H9 (cell line): ENCODE data around the gene CAMK2B. TPM values are rescaled to one million over a fixed set of nuclear protein-coding genes. Genes with fewer than 3 reads are reported as not detected.

Experiments used
- DNase-seq: peaks from one replicate; pipeline ENCODE4 v3.0.0-alpha.2; 2017
- H2AFZ ChIP-seq: one replicate; pipeline ENCODE4 v1.6.1; 2013; ENCODE audit warnings: mild to moderate bottlenecking, low read length, control low read depth, moderate library complexity
- H2AK5ac ChIP-seq: 2 replicates; pipeline ENCODE4 v1.6.1; 2013; ENCODE audit warnings: low read length, control low read depth, mixed read lengths; ENCODE audit not compliant: insufficient read length
- H2BK120ac ChIP-seq: one replicate; pipeline ENCODE4 v1.6.1; 2013; ENCODE audit warnings: low read depth, mild to moderate bottlenecking, low read length, control low read depth, inconsistent platforms; ENCODE audit not compliant: poor library complexity, severe bottlenecking
- H2BK12ac ChIP-seq: 2 replicates; pipeline ENCODE4 v1.6.1; 2013; ENCODE audit warnings: low read length, control low read depth, mixed read lengths, low read depth; ENCODE audit not compliant: insufficient read length
- H2BK15ac ChIP-seq: 2 replicates; pipeline ENCODE4 v1.6.1; 2013; ENCODE audit warnings: low read depth, low read length, control low read depth
- H2BK20ac ChIP-seq: one replicate; pipeline ENCODE4 v1.6.1; 2013; ENCODE audit warnings: low read depth, mild to moderate bottlenecking, low read length, control low read depth, inconsistent platforms; ENCODE audit not compliant: poor library complexity, severe bottlenecking
- H2BK5ac ChIP-seq: 2 replicates; pipeline ENCODE4 v1.6.1; 2013; ENCODE audit warnings: low read length, control low read depth, mixed read lengths; ENCODE audit not compliant: insufficient read length
- H3K14ac ChIP-seq: 2 replicates; pipeline ENCODE4 v1.6.1; 2013; ENCODE audit warnings: low read length, control low read depth; ENCODE audit not compliant: insufficient read depth
- H3K18ac ChIP-seq: 2 replicates; pipeline ENCODE4 v1.6.1; 2013; ENCODE audit warnings: low read depth, mild to moderate bottlenecking, mixed read lengths, low read length, control low read depth; ENCODE audit not compliant: insufficient read length
- H3K23ac ChIP-seq: 2 replicates; pipeline ENCODE4 v1.6.1; 2013; ENCODE audit warnings: low read length, control low read depth, mixed read lengths, low read depth; ENCODE audit not compliant: insufficient read length
- H3K23me2 ChIP-seq: 2 replicates; pipeline ENCODE4 v1.6.1; 2013; ENCODE audit warnings: low read depth, mild to moderate bottlenecking, mixed read lengths, low read length, control low read depth; ENCODE audit not compliant: insufficient read length, poor library complexity, severe bottlenecking
- H3K27ac ChIP-seq: 2 replicates; pipeline ENCODE4 v1.5.1; 2013; ENCODE audit warnings: low read length, control low read depth, mixed read lengths, low read depth; ENCODE audit not compliant: insufficient read length
- H3K27me3 ChIP-seq: 2 replicates; pipeline ENCODE4 v1.6.1; 2013; ENCODE audit warnings: low read length, control low read depth, inconsistent platforms; ENCODE audit not compliant: insufficient read depth
- H3K4ac ChIP-seq: 2 replicates; pipeline ENCODE4 v1.6.1; 2013; ENCODE audit warnings: low read depth, mild to moderate bottlenecking, control low read depth, inconsistent platforms, low read length, moderate library complexity
- H3K4me1 ChIP-seq: 2 replicates; pipeline ENCODE4 v1.6.1; 2013; ENCODE audit warnings: low read length, control low read depth, inconsistent platforms; ENCODE audit not compliant: insufficient read depth
- H3K4me2 ChIP-seq: 2 replicates; pipeline ENCODE4 v1.6.1; 2013; ENCODE audit warnings: low read length, control low read depth, mixed read lengths; ENCODE audit not compliant: insufficient read length, insufficient read depth
- H3K56ac ChIP-seq: 2 replicates; pipeline ENCODE4 v1.6.1; 2013; ENCODE audit warnings: low read depth, mild to moderate bottlenecking, mixed read lengths, low read length, control low read depth; ENCODE audit not compliant: insufficient read length
- H3K79me1 ChIP-seq: 2 replicates; pipeline ENCODE4 v1.6.1; 2013; ENCODE audit warnings: low read depth, mild to moderate bottlenecking, moderate library complexity, low read length, control low read depth, inconsistent platforms; ENCODE audit not compliant: insufficient read depth, poor library complexity, severe bottlenecking
- H3K79me2 ChIP-seq: 2 replicates; pipeline ENCODE4 v1.6.1; 2013; ENCODE audit warnings: low read length, control low read depth, inconsistent platforms; ENCODE audit not compliant: insufficient read depth
- H3K9ac ChIP-seq: 2 replicates; pipeline ENCODE4 v1.6.1; 2013; ENCODE audit warnings: low read length, control low read depth, mixed read lengths; ENCODE audit not compliant: insufficient read length; ENCODE audit errors: extremely low read depth
- H3K9me3 ChIP-seq: one replicate; pipeline ENCODE4 v1.6.1; 2013; ENCODE audit warnings: low read depth, low read length, inconsistent platforms; ENCODE audit not compliant: control insufficient read depth
- H3T11ph ChIP-seq: one replicate; pipeline ENCODE4 v1.6.1; 2013; ENCODE audit warnings: mild to moderate bottlenecking, low read length, control low read depth, inconsistent platforms
- H4K20me1 ChIP-seq: one replicate; pipeline ENCODE4 v1.6.1; 2013; ENCODE audit not compliant: control insufficient read depth, insufficient read length, insufficient read depth
- H4K5ac ChIP-seq: 2 replicates; pipeline ENCODE4 v1.6.1; 2013; ENCODE audit warnings: low read depth, mild to moderate bottlenecking, mixed read lengths, low read length, control low read depth; ENCODE audit not compliant: insufficient read length
- H4K8ac ChIP-seq: replicated peaks from 2 replicates; pipeline ENCODE4 v1.6.1; 2013; ENCODE audit warnings: low read length, control low read depth, mixed read lengths, low read depth; ENCODE audit not compliant: insufficient read length
- H4K91ac ChIP-seq: 2 replicates; pipeline ENCODE4 v1.6.1; 2013; ENCODE audit warnings: low read depth, mild to moderate bottlenecking, moderate library complexity, mixed read lengths, low read length, control low read depth; ENCODE audit not compliant: insufficient read length
- H3K27ac Mint-ChIP-seq, 3 experiments: 2 replicates in 2 of 3; 3 replicates in 1 of 3; pipeline ENCODE4 v1.8.0; 2020 to 2021; ENCODE audit warnings: mixed read lengths in 3 of 3, mild to moderate bottlenecking in 1 of 3, moderate library complexity in 1 of 3
- H3K27me3 Mint-ChIP-seq: 2 replicates; pipeline ENCODE4 v1.8.0; 2021; ENCODE audit warnings: low read depth, mild to moderate bottlenecking, moderate library complexity, mixed read lengths
- H3K36me3 Mint-ChIP-seq, 3 experiments: 2 replicates in 2 of 3; 3 replicates in 1 of 3; pipeline ENCODE4 v1.8.0; 2020 to 2021; ENCODE audit warnings: low read depth in 3 of 3, mixed read lengths in 3 of 3; ENCODE audit not compliant: insufficient read depth in 1 of 3
- H3K4me1 Mint-ChIP-seq, 2 experiments: 2 replicates each; pipeline ENCODE4 v1.8.0; 2020; ENCODE audit warnings: mixed read lengths in 2 of 2
- H3K4me3 Mint-ChIP-seq, 2 experiments: 2 replicates in 1 of 2; 3 replicates in 1 of 2; pipeline ENCODE4 v1.8.0; 2020 to 2021; ENCODE audit warnings: mild to moderate bottlenecking in 2 of 2, mixed read lengths in 2 of 2, moderate library complexity in 1 of 2
- H3K9me3 Mint-ChIP-seq, 2 experiments: 2 replicates in 1 of 2; 3 replicates in 1 of 2; pipeline ENCODE4 v1.8.0; 2020; ENCODE audit warnings: mild to moderate bottlenecking in 2 of 2, mixed read lengths in 2 of 2, moderate library complexity in 1 of 2
- whole genome bisulfite sequencing: extraction: QIAGEN DNeasy Blood & Tissue Kit; methylation state at CpG from one replicate; pipeline ENCODE4 v1.1.7; 2013; ENCODE audit warnings: missing lambda C conversion rate, low lambda C conversion rate, mixed read lengths; ENCODE audit not compliant: insufficient read length; ENCODE audit errors: extremely low coverage; 5-methylcytosine and 5-hydroxymethylcytosine counted together
- total RNA-seq: library from RNA; stranded (reverse); gene quantifications from 2 replicates; pipeline ENCODE4 v1.2.1, GENCODE V29; 2021
- TF ChIP-seq, protein P1 (sequence below): fragments of 200-600 bp; sonication (generic); conservative IDR thresholded peaks from 3 replicates; pipeline ENCODE4 v1.8.0; 2021; ENCODE audit warnings: antibody characterized with exemption, mild to moderate bottlenecking

CAMK2B gene
- total RNA-seq, 1 experiment from 2014 or later: 0.17 TPM

DNA sequence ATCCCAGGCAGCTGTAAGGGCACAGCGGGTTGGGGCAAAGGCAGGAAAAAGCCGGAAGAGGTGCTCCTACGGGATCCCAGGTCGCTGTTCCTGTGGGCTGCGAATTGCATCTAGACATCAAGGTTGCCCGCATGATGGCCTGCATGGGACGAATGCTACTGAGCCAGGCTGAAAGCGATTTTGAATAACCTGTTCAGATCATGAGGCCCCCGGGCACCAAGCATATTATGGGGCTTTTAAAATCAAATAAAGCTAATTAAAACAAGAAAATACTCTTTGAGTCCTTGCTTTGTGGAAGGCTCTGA lies 37.1 kb downstream of the CAMK2B start:
- no peak overlapping the region for H3K56ac ChIP-seq
- H2AK5ac ChIP-seq: no peak overlapping the region
- H3K18ac ChIP-seq: no peak overlapping the region
- no peaks in the 10 kb centered on the region for H3K79me1 ChIP-seq
- no peak overlapping the region for H2BK5ac ChIP-seq
- no peak overlapping the region for H2BK120ac ChIP-seq
- no peak overlapping the region for H3K4ac ChIP-seq
- no peaks in the 10 kb centered on the region for H3K79me2 ChIP-seq
- H2AFZ ChIP-seq: no peak overlapping the region
- no peak overlapping the region for H3K14ac ChIP-seq
- Mint-ChIP-seq H3K27me3 (peaks cover 18% of the 10 kb centered on the region), H3K4me1 (peaks cover 3 to 18% of the 10 kb centered on the region in 2 experiments; a peak in 3 of 4 replicates), H3K27ac (no peak overlapping the region), H3K9me3 (no peaks in the 10 kb centered on the region), H3K36me3 (no peaks in the 10 kb centered on the region), H3K4me3 (no peak overlapping the region)
- no peak overlapping the region for H4K5ac ChIP-seq
- no peaks in the 10 kb centered on the region for H3K9me3 ChIP-seq
- H3K4me2 ChIP-seq: no peak overlapping the region
- H2BK15ac ChIP-seq: no peak overlapping the region
- H3K27ac ChIP-seq: no peak overlapping the region
- TF ChIP-seq, protein P1, sequence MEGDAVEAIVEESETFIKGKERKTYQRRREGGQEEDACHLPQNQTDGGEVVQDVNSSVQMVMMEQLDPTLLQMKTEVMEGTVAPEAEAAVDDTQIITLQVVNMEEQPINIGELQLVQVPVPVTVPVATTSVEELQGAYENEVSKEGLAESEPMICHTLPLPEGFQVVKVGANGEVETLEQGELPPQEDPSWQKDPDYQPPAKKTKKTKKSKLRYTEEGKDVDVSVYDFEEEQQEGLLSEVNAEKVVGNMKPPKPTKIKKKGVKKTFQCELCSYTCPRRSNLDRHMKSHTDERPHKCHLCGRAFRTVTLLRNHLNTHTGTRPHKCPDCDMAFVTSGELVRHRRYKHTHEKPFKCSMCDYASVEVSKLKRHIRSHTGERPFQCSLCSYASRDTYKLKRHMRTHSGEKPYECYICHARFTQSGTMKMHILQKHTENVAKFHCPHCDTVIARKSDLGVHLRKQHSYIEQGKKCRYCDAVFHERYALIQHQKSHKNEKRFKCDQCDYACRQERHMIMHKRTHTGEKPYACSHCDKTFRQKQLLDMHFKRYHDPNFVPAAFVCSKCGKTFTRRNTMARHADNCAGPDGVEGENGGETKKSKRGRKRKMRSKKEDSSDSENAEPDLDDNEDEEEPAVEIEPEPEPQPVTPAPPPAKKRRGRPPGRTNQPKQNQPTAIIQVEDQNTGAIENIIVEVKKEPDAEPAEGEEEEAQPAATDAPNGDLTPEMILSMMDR: no peak
- H3K4me1 ChIP-seq: no peaks in the 10 kb centered on the region
- H4K20me1 ChIP-seq: no peaks in the 10 kb centered on the region
- no peaks in the 10 kb centered on the region for H3K27me3 ChIP-seq
- no CpG with 5 or more reads among the region's 9 CpGs for WGBS
- no peak for DNase-seq
- H3K23ac ChIP-seq: no peak overlapping the region
- no peak overlapping the region for H2BK12ac ChIP-seq
- H4K8ac ChIP-seq: no peak overlapping the region
- H3K9ac ChIP-seq: no peak overlapping the region
- no peaks in the 10 kb centered on the region for H3K23me2 ChIP-seq
- no peak overlapping the region for H2BK20ac ChIP-seq
- no peak overlapping the region for H4K91ac ChIP-seq
- no peak overlapping the region for H3T11ph ChIP-seq
